Measurements from ENCODE around the gene RIPK1.
"Not testable (repeated sequence)": the region's sequence is repeated elsewhere in the genome, so short reads cannot be mapped to it uniquely, and the experiment has no call there.

RIPK1 gene

GRCh38 chr6:3133515-3133914, 65.2 kb downstream of the RIPK1 start:
- no peak for DNase-seq

- no peak for DNase-seq
These were observed 67.5 kb downstream of the RIPK1 start for GRCh38 chr6:3135668-3136291.

GRCh38 chr6:3136292-3137011, 68.2 kb downstream of the RIPK1 start:
- DNase-seq, result no peak

GRCh38 chr6:3137057-3137777, 68.9 kb downstream of the RIPK1 start:
- DNase-seq, result peak in 17 of 56 donors; percentile 6 to 68 (median 32)

GRCh38 chr6:3137873-3138272, 69.6 kb downstream of the RIPK1 start:
- not testable (repeated sequence) for DNase-seq

- no peak for DNase-seq
These were observed 70.0 kb downstream of the RIPK1 start for GRCh38 chr6:3138341-3138740.

- DNase-seq, result peak in 12 of 56 donors; percentile 9 to 65 (median 28)
These were observed 71.0 kb downstream of the RIPK1 start for GRCh38 chr6:3139090-3139903.

- no peak for DNase-seq
These were observed 71.9 kb downstream of the RIPK1 start for GRCh38 chr6:3140201-3140600.

GRCh38 chr6:3142536-3142935, 74.2 kb downstream of the RIPK1 start:
- no peak for DNase-seq

- no peak for DNase-seq
These were observed 74.9 kb downstream of the RIPK1 start for GRCh38 chr6:3143158-3143557.

- DNase-seq, result no peak
These were observed 76.3 kb downstream of the RIPK1 start for GRCh38 chr6:3144571-3144970.

- DNase-seq, result no peak
These were observed 79.8 kb downstream of the RIPK1 start for GRCh38 chr6:3147914-3148757.

GRCh38 chr6:3151691-3152090, 83.4 kb downstream of the RIPK1 start:
- peak in 7 of 56 donors; percentile 4 to 36 (median 12) for DNase-seq

- no peak for DNase-seq
These were observed 84.4 kb downstream of the RIPK1 start for GRCh38 chr6:3152689-3153088.

- peak in 1 of 56 donors; percentile 34 for DNase-seq
These were observed 87.1 kb downstream of the RIPK1 start for GRCh38 chr6:3155416-3155815.

- DNase-seq, result peak in 15 of 56 donors; percentile 14 to 35 (median 21)
These were observed 88.2 kb downstream of the RIPK1 start for GRCh38 chr6:3156184-3157130.

- peak in 51 of 56 donors; percentile 24 to 85 (median 67) for DNase-seq
These were observed 89.0 kb downstream of the RIPK1 start, which contains the start of gene TUBB2A for GRCh38 chr6:3157131-3157933. Gene TUBB2A (minus strand): TSS chr6:3157544. CDS start chr6:3157463, 81 bp downstream.

Data from amygdala (tissue), 56 donors.